Small intestine (tissue), 7 donors: Measurements from ENCODE around the gene MPIG6B. TPM values are rescaled to one million over a fixed set of nuclear protein-coding genes. Genes with fewer than 3 reads are reported as not detected.

ENCODE experiments used
- DNase-seq, 2 donors: peaks; one replicate each; pipeline versions ENCODE4 v3.0.0 to v3.0.0-alpha.2; 2013
- FAIRE-seq: peaks from 2 replicates; lab custom pipeline; 2012; peaks lifted over from hg19 to GRCh38; lab: Jason Lieb, UNC
- H3K27ac ChIP-seq, 3 donors: one replicate each; pipeline ENCODE4 v1.5.1; 2013; ENCODE audit warnings: low read length in 2 of 3, mild to moderate bottlenecking in 2 of 3, control low read depth in 1 of 3, inconsistent platforms in 1 of 3, low read depth in 1 of 3, moderate library complexity in 1 of 3
- H3K27me3 ChIP-seq, 3 donors: one replicate each; pipeline ENCODE4 v1.6.1; 2013; ENCODE audit warnings: low read length in 3 of 3, inconsistent platforms in 1 of 3; ENCODE audit not compliant: control insufficient read depth in 3 of 3, insufficient read depth in 3 of 3
- H3K36me3 ChIP-seq, 3 donors: one replicate each; pipeline ENCODE4 v1.6.1; 2013; ENCODE audit warnings: low read length in 3 of 3, inconsistent platforms in 1 of 3, low read depth in 1 of 3, mild to moderate bottlenecking in 1 of 3, moderate library complexity in 1 of 3; ENCODE audit not compliant: control insufficient read depth in 3 of 3, insufficient read depth in 2 of 3
- H3K4me1 ChIP-seq, 3 donors: one replicate each; pipeline ENCODE4 v1.6.1; 2013; ENCODE audit warnings: low read length in 2 of 3, inconsistent platforms in 1 of 3, low read depth in 1 of 3, mild to moderate bottlenecking in 1 of 3, moderate library complexity in 1 of 3; ENCODE audit not compliant: control insufficient read depth in 3 of 3, insufficient read depth in 2 of 3
- H3K4me3 ChIP-seq, 3 donors: one replicate each; pipeline ENCODE4 v1.5.1; 2013; ENCODE audit warnings: low read length in 3 of 3, control low read depth in 1 of 3, inconsistent platforms in 1 of 3, low read depth in 1 of 3, mild to moderate bottlenecking in 1 of 3, moderate library complexity in 1 of 3
- H3K9me3 ChIP-seq, 2 donors: one replicate each; pipeline ENCODE4 v1.6.1; 2013; ENCODE audit warnings: low read depth in 1 of 2, low read length in 1 of 2; ENCODE audit not compliant: control insufficient read depth in 2 of 2, insufficient read depth in 1 of 2
- WGBS, 3 donors: extraction: QIAGEN DNeasy Blood & Tissue Kit; methylation state at CpG; one replicate each; pipeline ENCODE4 v1.1.7; 2013; 5-methylcytosine and 5-hydroxymethylcytosine counted together
- polyA plus RNA-seq, 4 donors: library from polyadenylated mRNA; stranded (reverse) in 3 of 4; unstranded in 1 of 4; fragments of 200-250 nt in 3 of 4; fragments of 120-200 nt in 1 of 4; gene quantifications; one replicate each; pipeline versions ENCODE4 v1.2.1 to v1.2.3, GENCODE V29; 2013
- donor health status: healthy with polysubstance abuse.
- donor health status: control.
- donor health status: control.
- donor health status: Bipolar disorder and iron deficiency.
- donor health status: healthy.

Gene MPIG6B
- polyA plus RNA-seq, 4 donors = 0.13 to 0.59 TPM; not detected in 2

GRCh38 chr6:31720196-31720770 lies 2.9 kb upstream of the MPIG6B start:
- no peaks in the 10 kb centered on the region for H3K27me3 ChIP-seq
- H3K9me3 ChIP-seq = no peaks in the 10 kb centered on the region
- H3K36me3 ChIP-seq = peaks cover 0 to 14% (median 0%) of the 10 kb centered on the region in 3 donors
- FAIRE-seq (no peak), DNase-seq (no peak)
- no peak overlapping the region for H3K27ac ChIP-seq
- peaks cover 0 to 13% (median 0%) of the 10 kb centered on the region in 3 donors for H3K4me1 ChIP-seq
- 63 to 78% (median 72%) methylated on average over 5 of the region's 5 CpGs for WGBS, 3 donors
- no peak overlapping the region for H3K4me3 ChIP-seq

GRCh38 chr6:31721351-31722020 lies 1.7 kb upstream of the MPIG6B start, which contains the start of gene LY6G6C:
TSS of gene LY6G6C (minus strand) at chr6:31721746. CDS start at chr6:31721679, 67 bp downstream.
- Histone ChIP-seq H3K36me3 (peaks cover 0 to 22% (median 0%) of the 10 kb centered on the region in 3 donors), H3K4me3 (no peak within 1 kb of the TSS), H3K27me3 (no peaks in the 10 kb centered on the region), H3K27ac (no peak within 1 kb of the TSS), H3K4me1 (peaks cover 0 to 13% (median 0%) of the 10 kb centered on the region in 3 donors), H3K9me3 (no peaks in the 10 kb centered on the region)
- 78 to 98% (median 81%) methylated on average over 4 of the region's 4 CpGs for WGBS, 3 donors
- DNase-seq (no peak), FAIRE-seq (no peak)

GRCh38 chr6:31722173-31722572 lies 1.0 kb upstream of the MPIG6B start:
- no peak for FAIRE-seq
- 44 to 73% (median 46%) methylated on average over 3 of the region's 3 CpGs for WGBS, 3 donors

GRCh38 chr6:31723980-31724691 lies 963 bp downstream of the MPIG6B start:
- DNase-seq = no peak
- Histone ChIP-seq H3K27ac (no peak overlapping the region), H3K27me3 (no peaks in the 10 kb centered on the region), H3K36me3 (peaks cover 0 to 44% (median 0%) of the 10 kb centered on the region in 3 donors), H3K4me3 (no peak overlapping the region), H3K9me3 (no peaks in the 10 kb centered on the region), H3K4me1 (peaks cover 3 to 19% (median 5%) of the 10 kb centered on the region in 3 donors)
- 88 to 94% (median 93%) methylated on average over 24 to 25 of the region's 25 CpGs for WGBS, 3 donors
- FAIRE-seq = no peak

More at GRCh38 chr6:31722173-31722572, 1.0 kb upstream of the MPIG6B start:
- peaks cover 0 to 18% (median 0%) of the 10 kb centered on the region in 3 donors for H3K4me1 ChIP-seq
- H3K4me3 ChIP-seq = no peak overlapping the region
- H3K36me3 ChIP-seq = peaks cover 0 to 27% (median 0%) of the 10 kb centered on the region in 3 donors
- H3K27ac ChIP-seq = no peak overlapping the region
- H3K9me3 ChIP-seq = no peaks in the 10 kb centered on the region
- no peaks in the 10 kb centered on the region for H3K27me3 ChIP-seq
- DNase-seq = no peak

DNA sequence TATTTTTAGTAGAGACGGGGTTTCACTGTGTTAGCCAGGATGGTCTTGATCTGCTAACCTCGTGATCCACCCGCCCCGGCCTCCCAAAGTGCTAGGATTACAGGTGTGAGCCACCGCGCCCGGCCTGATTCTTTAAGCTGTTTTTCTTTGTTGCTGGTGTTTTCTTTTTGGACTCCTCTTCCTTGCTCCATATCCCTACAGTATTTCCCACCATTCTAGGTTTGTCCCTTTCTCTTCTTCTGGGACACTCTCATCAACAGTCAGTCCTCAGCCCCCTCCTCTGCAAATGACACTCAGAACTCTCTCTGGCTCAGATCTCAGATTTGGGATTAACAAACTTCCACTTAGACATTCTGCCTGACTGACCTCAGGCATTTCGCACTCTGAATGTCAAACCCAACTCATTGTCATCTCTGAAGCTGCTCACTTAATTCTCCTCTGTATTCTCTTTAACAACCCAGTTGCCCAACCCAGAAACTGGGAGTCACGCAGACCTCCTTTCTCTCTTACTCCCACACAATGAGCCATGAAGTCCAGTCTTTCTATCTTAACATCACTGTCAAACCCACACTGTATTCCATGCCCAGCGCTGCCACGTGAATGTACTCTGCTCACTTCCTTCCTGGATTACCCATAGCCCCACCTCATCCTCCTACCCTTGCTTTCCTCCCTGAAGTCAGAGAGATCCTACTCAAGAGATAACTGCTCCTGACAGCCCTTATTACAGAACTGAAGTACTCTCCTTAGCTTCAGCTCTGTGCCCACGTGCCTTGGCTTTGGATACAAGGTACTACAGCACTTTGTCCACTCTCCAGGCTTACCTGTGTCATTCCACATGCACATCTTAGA lies 2.6 kb downstream of the MPIG6B start:
- H3K4me3 ChIP-seq = no peak overlapping the region
- WGBS, 3 donors = 85 to 86% (median 85%) methylated on average over 12 of the region's 12 CpGs
- H3K4me1 ChIP-seq = peaks cover 3 to 24% (median 5%) of the 10 kb centered on the region in 3 donors
- no peaks in the 10 kb centered on the region for H3K27me3 ChIP-seq
- no peaks in the 10 kb centered on the region for H3K9me3 ChIP-seq
- FAIRE-seq (no peak), DNase-seq (no peak)
- H3K36me3 ChIP-seq = peaks cover 0 to 50% (median 0%) of the 10 kb centered on the region in 3 donors
- no peak overlapping the region for H3K27ac ChIP-seq

DNA sequence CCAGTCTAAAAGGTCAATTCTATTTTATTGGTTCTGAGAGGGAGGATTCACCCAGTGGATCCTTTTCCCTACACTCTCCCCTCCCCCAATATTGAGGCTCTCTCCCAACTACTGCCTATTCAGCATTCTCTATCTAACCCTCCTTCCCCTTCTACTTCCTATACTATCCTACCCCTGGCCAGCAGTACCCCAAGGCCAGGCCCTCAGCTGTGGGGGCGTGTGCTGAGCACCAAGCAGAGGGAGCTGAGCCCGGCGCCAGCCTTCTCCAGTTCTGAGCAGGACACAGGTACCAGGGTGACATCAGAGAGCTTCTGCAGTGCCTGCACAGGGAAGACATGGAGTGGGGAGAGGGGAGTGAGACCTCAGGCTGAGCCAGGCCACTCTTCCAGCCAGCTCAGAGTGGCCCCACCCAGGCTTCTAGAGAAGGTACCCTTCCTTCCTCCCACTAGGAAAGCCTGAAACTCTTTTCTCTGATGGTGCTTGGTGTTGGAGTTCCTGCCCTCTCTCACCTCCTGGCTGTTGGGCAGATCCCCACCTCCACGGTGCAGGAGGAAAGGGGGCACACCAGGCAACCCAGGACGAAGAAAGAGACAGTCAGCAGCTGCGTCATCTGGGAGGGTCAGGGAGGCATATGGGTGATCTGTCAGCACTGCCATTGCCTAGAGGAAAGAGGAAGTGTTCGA lies 4.0 kb downstream of the MPIG6B start:
- DNase-seq (peak in 1 of 2 donors; percentile 17), FAIRE-seq (no peak)
- Histone ChIP-seq H3K4me1 (peaks cover 3 to 34% (median 5%) of the 10 kb centered on the region in 3 donors), H3K27me3 (no peaks in the 10 kb centered on the region), H3K4me3 (no peak overlapping the region), H3K9me3 (no peaks in the 10 kb centered on the region), H3K36me3 (peaks cover 6 to 62% (median 7%) of the 10 kb centered on the region in 3 donors), H3K27ac (peak overlapping the region in 2 of 3 donors; percentile 64 to 72)
- 70 to 80% (median 73%) methylated on average over 7 of the region's 7 CpGs for WGBS, 3 donors

GRCh38 chr6:31727717-31728671 lies 4.8 kb downstream of the MPIG6B start:
- H3K36me3 ChIP-seq = peaks cover 9 to 69% (median 11%) of the 10 kb centered on the region in 3 donors

More at GRCh38 chr6:31727717-31728671, 4.8 kb downstream of the MPIG6B start:
- DNase-seq (no peak), FAIRE-seq (no peak)
- Histone ChIP-seq H3K4me1 (peaks cover 3 to 35% (median 5%) of the 10 kb centered on the region in 3 donors), H3K9me3 (no peaks in the 10 kb centered on the region), H3K4me3 (peak overlapping the region in 1 of 3 donors; percentile 88), H3K27ac (peak overlapping the region in 1 of 3 donors; percentile 67), H3K27me3 (no peaks in the 10 kb centered on the region)
- WGBS, 3 donors = 79 to 90% (median 86%) methylated on average over 40 to 41 of the region's 41 CpGs
